ENCODE data around the gene RASGRF2.

DNA sequence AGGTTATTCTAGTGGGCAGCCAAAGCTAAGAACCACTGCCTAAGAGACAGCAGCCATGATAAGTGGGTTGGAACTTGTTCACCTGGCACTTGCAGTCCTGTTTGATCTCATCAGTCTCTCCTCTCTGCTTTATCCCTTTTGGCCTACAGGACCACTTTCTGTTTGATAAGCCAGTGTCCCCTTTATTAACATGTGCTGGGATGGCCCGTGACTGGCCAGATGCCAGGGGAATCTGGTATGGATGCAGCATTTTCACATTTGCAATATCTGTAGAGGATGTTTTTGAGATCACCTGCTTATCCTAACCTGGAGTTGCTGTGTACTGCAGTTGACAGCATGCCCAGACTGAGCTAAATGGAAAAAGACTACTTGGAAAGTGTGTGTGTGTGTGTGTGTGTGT lies 296.6 kb downstream of the RASGRF2 start:
- TF ChIP-seq ZNF184 (CRISPR knock-in tag; IDR thresholded peaks at IDR 0.05) = no peak
- TF ChIP-seq CLOCK (CRISPR knock-in tag; IDR thresholded peaks at IDR 0.05; ENCODE audit: borderline replicate concordance) = no peak
- TF ChIP-seq EZH2 (IDR thresholded peaks at IDR 0.05; ENCODE audit: borderline replicate concordance, low read depth, low read length) = no peak
- no peak for TF ChIP-seq CHD2 (IDR thresholded peaks at IDR 0.05; ENCODE audit: low read depth, low read length)
- TF ChIP-seq FOXA3 (CRISPR knock-in tag; conservative IDR thresholded peaks at IDR 0.05 in 1 of 2, IDR thresholded peaks at IDR 0.05 in 1 of 2) = no peak
- TF ChIP-seq HDAC6 (IDR thresholded peaks at IDR 0.05; ENCODE audit: low read depth, low read length) = no peak
- no peak for TF ChIP-seq MYC (IDR thresholded peaks at IDR 0.05; ENCODE audit: low read depth, low read length)
- no peak for TF ChIP-seq MYC (CRISPR knock-in tag; IDR thresholded peaks at IDR 0.05; ENCODE audit: borderline replicate concordance, low read depth)
- TF ChIP-seq MAZ (CRISPR knock-in tag; conservative IDR thresholded peaks at IDR 0.05 in 1 of 2, IDR thresholded peaks at IDR 0.05 in 1 of 2) = no peak
- no peak for TF ChIP-seq GTF2F1 (IDR thresholded peaks at IDR 0.05; ENCODE audit: low read depth, low read length)
- TF ChIP-seq MAFK (IDR thresholded peaks at IDR 0.05; ENCODE audit: low read length) = no peak
- TF ChIP-seq NCOA4 (IDR thresholded peaks at IDR 0.05; ENCODE audit: partially characterized antibody) = no peak
- no peak for TF ChIP-seq RFX5 (IDR thresholded peaks at IDR 0.05; ENCODE audit: low read depth, low read length)
- TF ChIP-seq E2F1 (CRISPR knock-in tag; IDR thresholded peaks at IDR 0.05) = no peak

Measured in K562 (cell line).